ENCODE results near the gene TRIM65. TPM values are rescaled to one million over a fixed set of nuclear protein-coding genes. Genes with fewer than 3 reads are reported as not detected.
"Not testable (repeated sequence)": the region's sequence is repeated elsewhere in the genome, so short reads cannot be mapped to it uniquely, and the experiment has no call there.

TRIM65 gene
- polyA plus RNA-seq, 4 donors, result 6.5 to 17.1 (median 11.3) TPM

- peaks cover 0 to 28% (median 0%) of the 10 kb centered on the region in 3 donors for H3K36me3 ChIP-seq (ENCODE audit: control insufficient read depth in 3 of 3, insufficient read depth in 2 of 3, low read depth in 1 of 3, low read length in 3 of 3)
- 43 to 54% (median 44%) methylated on average over 13 of the region's 13 CpGs for WGBS, 3 donors
- no peak overlapping the region for H3K4me3 ChIP-seq (ENCODE audit: low read depth in 1 of 3, low read length in 3 of 3)
- DNase-seq (peak; percentile 61 to 62), FAIRE-seq (no peak)
- peaks cover 0 to 38% (median 6%) of the 10 kb centered on the region in 3 donors for H3K4me1 ChIP-seq (ENCODE audit: control insufficient read depth in 3 of 3, insufficient read depth in 2 of 3, low read depth in 1 of 3, low read length in 2 of 3)
- no peaks in the 10 kb centered on the region for H3K9me3 ChIP-seq (ENCODE audit: control insufficient read depth in 2 of 2, insufficient read depth in 1 of 2, low read depth in 1 of 2, low read length in 1 of 2)
- H3K27me3 ChIP-seq (ENCODE audit: control insufficient read depth in 3 of 3, insufficient read depth in 3 of 3, low read length in 3 of 3), result no peaks in the 10 kb centered on the region
- peak overlapping the region; percentile 9 to 85 (median 67) for H3K27ac ChIP-seq (ENCODE audit: low read depth in 1 of 3, low read length in 2 of 3)
Observed at GRCh38 chr17:75872434-75873351, 24.1 kb downstream of the TRIM65 start.

GRCh38 chr17:75870228-75870627, 26.5 kb downstream of the TRIM65 start:
- H3K27me3 ChIP-seq (ENCODE audit: control insufficient read depth in 3 of 3, insufficient read depth in 3 of 3, low read length in 3 of 3); H3K4me3 ChIP-seq (ENCODE audit: low read depth in 1 of 3, low read length in 3 of 3); DNase-seq; FAIRE-seq; H3K9me3 ChIP-seq (ENCODE audit: control insufficient read depth in 2 of 2, insufficient read depth in 1 of 2, low read depth in 1 of 2, low read length in 1 of 2): not testable (repeated sequence)
- H3K4me1 ChIP-seq (ENCODE audit: control insufficient read depth in 3 of 3, insufficient read depth in 2 of 3, low read depth in 1 of 3, low read length in 2 of 3), result peaks cover 0 to 15% (median 6%) of the 10 kb centered on the region in 3 donors
- WGBS, 3 donors, result 68 to 75% (median 75%) methylated on average over 10 of the region's 10 CpGs
- H3K27ac ChIP-seq (ENCODE audit: low read depth in 1 of 3, low read length in 2 of 3), result peak overlapping the region in 1 of 3 donors; percentile 88
- peaks cover 0 to 14% (median 0%) of the 10 kb centered on the region in 3 donors for H3K36me3 ChIP-seq (ENCODE audit: control insufficient read depth in 3 of 3, insufficient read depth in 2 of 3, low read depth in 1 of 3, low read length in 3 of 3)

- Histone ChIP-seq H3K4me3 (ENCODE audit: low read depth in 1 of 3, low read length in 3 of 3) (no peak overlapping the region), H3K27ac (ENCODE audit: low read depth in 1 of 3, low read length in 2 of 3) (peak overlapping the region; percentile 39 to 88 (median 58)), H3K9me3 (ENCODE audit: control insufficient read depth in 2 of 2, insufficient read depth in 1 of 2, low read depth in 1 of 2, low read length in 1 of 2) (no peaks in the 10 kb centered on the region), H3K4me1 (ENCODE audit: control insufficient read depth in 3 of 3, insufficient read depth in 2 of 3, low read depth in 1 of 3, low read length in 2 of 3) (peaks cover 0 to 15% (median 7%) of the 10 kb centered on the region in 3 donors), H3K27me3 (ENCODE audit: control insufficient read depth in 3 of 3, insufficient read depth in 3 of 3, low read length in 3 of 3) (no peaks in the 10 kb centered on the region), H3K36me3 (ENCODE audit: control insufficient read depth in 3 of 3, insufficient read depth in 2 of 3, low read depth in 1 of 3, low read length in 3 of 3) (peaks cover 0 to 7% (median 0%) of the 10 kb centered on the region in 3 donors)
- WGBS, 3 donors, result 34 to 46% (median 41%) methylated on average over 22 to 23 of the region's 23 CpGs
- DNase-seq (peak; percentile 49 to 87), FAIRE-seq (no peak)
Observed at GRCh38 chr17:75869282-75870141, 27.2 kb downstream of the TRIM65 start.

- not testable (repeated sequence) for H3K9me3 ChIP-seq (ENCODE audit: control insufficient read depth in 2 of 2, insufficient read depth in 1 of 2, low read depth in 1 of 2, low read length in 1 of 2); FAIRE-seq; H3K27me3 ChIP-seq (ENCODE audit: control insufficient read depth in 3 of 3, insufficient read depth in 3 of 3, low read length in 3 of 3); DNase-seq; H3K36me3 ChIP-seq (ENCODE audit: control insufficient read depth in 3 of 3, insufficient read depth in 2 of 3, low read depth in 1 of 3, low read length in 3 of 3); H3K4me3 ChIP-seq (ENCODE audit: low read depth in 1 of 3, low read length in 3 of 3)
- H3K4me1 ChIP-seq (ENCODE audit: control insufficient read depth in 3 of 3, insufficient read depth in 2 of 3, low read depth in 1 of 3, low read length in 2 of 3), result peaks cover 0 to 20% (median 7%) of the 10 kb centered on the region in 3 donors
- WGBS, 3 donors, result 78 to 81% (median 80%) methylated on average over 12 of the region's 12 CpGs
- H3K27ac ChIP-seq (ENCODE audit: low read depth in 1 of 3, low read length in 2 of 3), result peak overlapping the region in 2 of 3 donors; percentile 39 to 88
Observed at GRCh38 chr17:75868730-75869281, 27.9 kb downstream of the TRIM65 start.

GRCh38 chr17:75865404-75866188, 31.2 kb downstream of the TRIM65 start:
- H3K27me3 ChIP-seq (ENCODE audit: control insufficient read depth in 3 of 3, insufficient read depth in 3 of 3, low read length in 3 of 3); H3K36me3 ChIP-seq (ENCODE audit: control insufficient read depth in 3 of 3, insufficient read depth in 2 of 3, low read depth in 1 of 3, low read length in 3 of 3); H3K4me3 ChIP-seq (ENCODE audit: low read depth in 1 of 3, low read length in 3 of 3); DNase-seq; FAIRE-seq; H3K9me3 ChIP-seq (ENCODE audit: control insufficient read depth in 2 of 2, insufficient read depth in 1 of 2, low read depth in 1 of 2, low read length in 1 of 2): not testable (repeated sequence)
- Histone ChIP-seq H3K4me1 (ENCODE audit: control insufficient read depth in 3 of 3, insufficient read depth in 2 of 3, low read depth in 1 of 3, low read length in 2 of 3) (peaks cover 0 to 11% (median 3%) of the 10 kb centered on the region in 3 donors), H3K27ac (ENCODE audit: low read depth in 1 of 3, low read length in 2 of 3) (peak overlapping the region in 1 of 3 donors; percentile 83)
- 64 to 71% (median 66%) methylated on average over 16 to 17 of the region's 17 CpGs for WGBS, 3 donors

- WGBS, 3 donors, result 69 to 82% (median 80%) methylated on average over 4 of the region's 4 CpGs
- H3K27me3 ChIP-seq (ENCODE audit: control insufficient read depth in 3 of 3, insufficient read depth in 3 of 3, low read length in 3 of 3); H3K36me3 ChIP-seq (ENCODE audit: control insufficient read depth in 3 of 3, insufficient read depth in 2 of 3, low read depth in 1 of 3, low read length in 3 of 3); FAIRE-seq; DNase-seq; H3K9me3 ChIP-seq (ENCODE audit: control insufficient read depth in 2 of 2, insufficient read depth in 1 of 2, low read depth in 1 of 2, low read length in 1 of 2); H3K4me3 ChIP-seq (ENCODE audit: low read depth in 1 of 3, low read length in 3 of 3): not testable (repeated sequence)
- H3K27ac ChIP-seq (ENCODE audit: low read depth in 1 of 3, low read length in 2 of 3), result peak overlapping the region; percentile 57 to 83 (median 70)
- peaks cover 0 to 11% (median 3%) of the 10 kb centered on the region in 3 donors for H3K4me1 ChIP-seq (ENCODE audit: control insufficient read depth in 3 of 3, insufficient read depth in 2 of 3, low read depth in 1 of 3, low read length in 2 of 3)
Observed at GRCh38 chr17:75864887-75865286, 31.9 kb downstream of the TRIM65 start.

- H3K36me3 ChIP-seq (ENCODE audit: control insufficient read depth in 3 of 3, insufficient read depth in 2 of 3, low read depth in 1 of 3, low read length in 3 of 3), result no peaks in the 10 kb centered on the region
- 34 to 66% (median 57%) methylated on average over 8 of the region's 8 CpGs for WGBS, 3 donors
- peak overlapping the region; percentile 57 to 83 (median 70) for H3K27ac ChIP-seq (ENCODE audit: low read depth in 1 of 3, low read length in 2 of 3)
- no peak for FAIRE-seq
- peak; percentile 24 to 62 for DNase-seq
- H3K4me3 ChIP-seq (ENCODE audit: low read depth in 1 of 3, low read length in 3 of 3), result no peak overlapping the region
- no peaks in the 10 kb centered on the region for H3K27me3 ChIP-seq (ENCODE audit: control insufficient read depth in 3 of 3, insufficient read depth in 3 of 3, low read length in 3 of 3)
- H3K9me3 ChIP-seq (ENCODE audit: control insufficient read depth in 2 of 2, insufficient read depth in 1 of 2, low read depth in 1 of 2, low read length in 1 of 2), result no peaks in the 10 kb centered on the region
- peaks cover 0 to 7% (median 3%) of the 10 kb centered on the region in 3 donors for H3K4me1 ChIP-seq (ENCODE audit: control insufficient read depth in 3 of 3, insufficient read depth in 2 of 3, low read depth in 1 of 3, low read length in 2 of 3)
Observed at GRCh38 chr17:75864448-75864871, 32.3 kb downstream of the TRIM65 start.
